Stimulated activated CD8-positive, alpha-beta memory T cell treated with anti-CD3 and anti-CD28 coated beads, Interleukin-4, amount 100 ng/mL, for 4 hours (primary cell): ENCODE data around the gene HOXD13.

Source experiments
- DNase-seq, 2 donors: peaks; one replicate each; pipeline ENCODE4 v3.0.0-alpha.2; 2020; ENCODE audit warnings: low read depth in 2 of 2, low spot score in 1 of 2

Gene HOXD13

GRCh38 chr2:176092270-176093144 lies at the start of gene HOXD13:
Gene HOXD13 (plus strand): TSS chr2:176092721. CDS start chr2:176092891, 170 bp downstream.
- no peak for DNase-seq

- no peak for DNase-seq
Observed at GRCh38 chr2:176056406-176056805, 36.1 kb upstream of the HOXD13 start.

GRCh38 chr2:176063958-176064357 lies 28.6 kb upstream of the HOXD13 start:
- DNase-seq, result no peak

GRCh38 chr2:176066645-176067588 lies 25.6 kb upstream of the HOXD13 start:
- DNase-seq, result no peak

- DNase-seq, result no peak
Observed at GRCh38 chr2:176067589-176068418, 24.7 kb upstream of the HOXD13 start.

- no peak for DNase-seq
Observed at GRCh38 chr2:176068419-176068832, 24.1 kb upstream of the HOXD13 start.

- DNase-seq, result no peak
Observed at GRCh38 chr2:176071330-176072291, 20.9 kb upstream of the HOXD13 start.

GRCh38 chr2:176072292-176072669 lies 20.2 kb upstream of the HOXD13 start:
- no peak for DNase-seq

- DNase-seq, result no peak
Observed at GRCh38 chr2:176072951-176073904, 19.3 kb upstream of the HOXD13 start.

GRCh38 chr2:176074919-176075425 lies 17.5 kb upstream of the HOXD13 start:
- DNase-seq, result no peak

- no peak for DNase-seq
Observed at GRCh38 chr2:176075481-176075880, 17.0 kb upstream of the HOXD13 start.

GRCh38 chr2:176076063-176076462 lies 16.5 kb upstream of the HOXD13 start:
- DNase-seq, result no peak

- DNase-seq, result no peak
Observed at GRCh38 chr2:176076796-176077195, 15.7 kb upstream of the HOXD13 start.

- no peak for DNase-seq
Observed at GRCh38 chr2:176078541-176079284, 13.8 kb upstream of the HOXD13 start.

- no peak for DNase-seq
Observed at GRCh38 chr2:176079285-176079830, 13.2 kb upstream of the HOXD13 start.

- no peak for DNase-seq
Observed at GRCh38 chr2:176079831-176080539, 12.5 kb upstream of the HOXD13 start.
